Right atrium auricular region (tissue), 2 donors: Measurements from ENCODE around the gene DNAJB2. TPM values are rescaled to one million over a fixed set of nuclear protein-coding genes. Genes with fewer than 3 reads are reported as not detected.
A peak's percentile ranks its signal among the peaks of the same experiment; 100 is the strongest.

Experiments
- DNase-seq: peaks from one replicate; pipeline ENCODE4 v3.0.0-alpha.2; 2019; ENCODE audit warnings: low spot score
- H3K27ac ChIP-seq, 2 donors: fragments of 200-600 bp; sonication (generic); 1 replicate in 1 of 2; 2 replicates in 1 of 2; pipeline ENCODE4 v1.5.1; 2016 to 2019
- H3K27me3 ChIP-seq, 2 donors: fragments of 200-600 bp; sonication (generic); one replicate each; pipeline versions ENCODE4 v1.5.1 to v1.6.0; 2017 to 2019
- H3K36me3 ChIP-seq: fragments of 200-600 bp; sonication (generic); one replicate; pipeline ENCODE4 v1.5.1; 2016
- H3K4me1 ChIP-seq, 2 donors: fragments of 200-600 bp; sonication (generic); one replicate each; pipeline versions ENCODE4 v1.5.1 to v1.6.0; 2017 to 2019
- H3K4me3 ChIP-seq, 2 donors: fragments of 200-600 bp; sonication (generic); 1 replicate in 1 of 2; 2 replicates in 1 of 2; pipeline ENCODE4 v1.5.1; 2017 to 2019; ENCODE audit warnings: mild to moderate bottlenecking in 1 of 2, moderate library complexity in 1 of 2
- H3K9me3 ChIP-seq, 2 donors: fragments of 200-600 bp; sonication (generic); one replicate each; pipeline ENCODE4 v1.5.1; 2019
- total RNA-seq, 2 donors: library from RNA; depleted of rRNA; stranded (reverse); fragments of >200 nt; gene quantifications; one replicate each; pipeline ENCODE4 v1.1.0, GENCODE V29; 2016
- TF ChIP-seq, protein P1 (sequence below), 2 donors: fragments of 200-600 bp; sonication (generic); IDR thresholded peaks; one replicate each; pipeline ENCODE4 v1.5.1; 2019; ENCODE audit warnings: antibody characterized with exemption in 2 of 2

DNAJB2 gene
- total RNA-seq, 2 donors from 2014 or later, result 33.3 to 38.7 TPM

DNA sequence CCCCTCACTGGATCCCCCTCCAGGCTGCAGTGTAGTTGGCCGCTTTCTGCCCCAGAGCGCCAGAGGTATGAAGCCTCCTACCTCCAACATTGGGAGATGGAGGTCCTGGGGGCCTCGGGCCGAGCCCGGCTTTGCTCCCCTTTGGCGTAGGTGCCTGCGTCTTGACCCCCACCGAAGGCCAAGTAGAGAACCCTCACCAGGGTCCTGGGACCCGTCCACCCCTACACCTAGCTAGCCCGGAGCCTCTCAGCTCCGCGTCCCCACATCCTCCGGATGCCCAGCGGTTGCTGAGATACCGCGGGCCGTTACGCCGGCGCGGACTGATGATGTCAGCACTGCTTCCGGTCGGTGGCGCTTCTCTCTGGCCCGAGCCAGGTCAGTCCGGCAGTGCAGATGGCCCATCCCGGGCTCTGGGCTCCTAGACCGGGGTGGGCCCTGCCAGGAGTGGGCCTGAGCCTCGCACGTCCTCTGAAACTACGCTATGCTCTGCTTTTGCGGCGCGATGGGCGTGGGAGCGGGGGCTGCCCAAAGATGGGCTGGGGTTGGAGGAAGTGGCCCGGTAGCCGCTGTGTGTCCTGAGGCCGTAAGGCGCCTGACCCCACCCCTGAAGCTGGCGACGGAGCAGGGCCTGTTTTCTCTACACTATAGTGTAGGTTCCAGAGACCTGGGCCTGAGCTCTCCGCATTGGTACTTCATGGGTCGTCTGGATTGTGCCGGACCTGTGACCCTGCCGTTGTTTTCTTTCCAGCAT, 33.8 kb upstream of the DNAJB2 start, which contains the start of the genes GLB1L and STK16:
GLB1L (minus strand) TSS at position 297 of the 751 bp plus-strand sequence. CDS start 1,871 bp downstream, outside the sequence.
STK16 (plus strand) TSS at position 332 of the 751 bp plus-strand sequence. CDS start 521 bp downstream, outside the sequence.
- Histone ChIP-seq H3K4me1 (peaks cover 0 to 35% of the 10 kb centered on the region in 2 donors), H3K27me3 (no peaks in the 10 kb centered on the region), H3K9me3 (no peaks in the 10 kb centered on the region), H3K4me3 (peak within 1 kb of the TSS; percentile 67 to 92), H3K36me3 (peaks cover 14% of the 10 kb centered on the region), H3K27ac (peak within 1 kb of the TSS; percentile 89 to 94)
- DNase-seq, result peak; percentile 96
- TF ChIP-seq, protein P1, sequence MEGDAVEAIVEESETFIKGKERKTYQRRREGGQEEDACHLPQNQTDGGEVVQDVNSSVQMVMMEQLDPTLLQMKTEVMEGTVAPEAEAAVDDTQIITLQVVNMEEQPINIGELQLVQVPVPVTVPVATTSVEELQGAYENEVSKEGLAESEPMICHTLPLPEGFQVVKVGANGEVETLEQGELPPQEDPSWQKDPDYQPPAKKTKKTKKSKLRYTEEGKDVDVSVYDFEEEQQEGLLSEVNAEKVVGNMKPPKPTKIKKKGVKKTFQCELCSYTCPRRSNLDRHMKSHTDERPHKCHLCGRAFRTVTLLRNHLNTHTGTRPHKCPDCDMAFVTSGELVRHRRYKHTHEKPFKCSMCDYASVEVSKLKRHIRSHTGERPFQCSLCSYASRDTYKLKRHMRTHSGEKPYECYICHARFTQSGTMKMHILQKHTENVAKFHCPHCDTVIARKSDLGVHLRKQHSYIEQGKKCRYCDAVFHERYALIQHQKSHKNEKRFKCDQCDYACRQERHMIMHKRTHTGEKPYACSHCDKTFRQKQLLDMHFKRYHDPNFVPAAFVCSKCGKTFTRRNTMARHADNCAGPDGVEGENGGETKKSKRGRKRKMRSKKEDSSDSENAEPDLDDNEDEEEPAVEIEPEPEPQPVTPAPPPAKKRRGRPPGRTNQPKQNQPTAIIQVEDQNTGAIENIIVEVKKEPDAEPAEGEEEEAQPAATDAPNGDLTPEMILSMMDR (IDR thresholded peaks at IDR 0.05), result no peak

DNA sequence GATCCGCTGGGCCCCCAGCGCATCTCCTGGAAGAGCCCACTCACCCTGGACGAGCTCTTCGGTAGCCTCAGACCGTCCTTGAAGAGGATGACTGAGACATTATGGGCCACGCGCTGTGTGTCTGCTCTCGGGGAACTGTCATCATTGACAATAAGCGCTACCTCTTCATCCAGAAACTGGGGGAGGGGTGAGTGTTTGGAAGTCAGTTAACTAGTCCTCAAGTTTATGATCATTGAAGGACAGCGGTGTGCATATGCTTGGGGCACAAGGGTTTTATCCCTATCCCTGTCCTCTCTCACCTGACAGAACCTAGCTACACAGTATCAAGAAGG, 33.3 kb upstream of the DNAJB2 start:
- peak overlapping the region; percentile 89 to 94 for H3K27ac ChIP-seq
- peaks cover 18% of the 10 kb centered on the region for H3K36me3 ChIP-seq
- TF ChIP-seq, protein P1 (IDR thresholded peaks at IDR 0.05), result no peak
- no peak for DNase-seq
- peak overlapping the region; percentile 67 to 92 for H3K4me3 ChIP-seq
- no peaks in the 10 kb centered on the region for H3K27me3 ChIP-seq
- no peaks in the 10 kb centered on the region for H3K9me3 ChIP-seq
- H3K4me1 ChIP-seq, result peaks cover 0 to 38% of the 10 kb centered on the region in 2 donors

DNA sequence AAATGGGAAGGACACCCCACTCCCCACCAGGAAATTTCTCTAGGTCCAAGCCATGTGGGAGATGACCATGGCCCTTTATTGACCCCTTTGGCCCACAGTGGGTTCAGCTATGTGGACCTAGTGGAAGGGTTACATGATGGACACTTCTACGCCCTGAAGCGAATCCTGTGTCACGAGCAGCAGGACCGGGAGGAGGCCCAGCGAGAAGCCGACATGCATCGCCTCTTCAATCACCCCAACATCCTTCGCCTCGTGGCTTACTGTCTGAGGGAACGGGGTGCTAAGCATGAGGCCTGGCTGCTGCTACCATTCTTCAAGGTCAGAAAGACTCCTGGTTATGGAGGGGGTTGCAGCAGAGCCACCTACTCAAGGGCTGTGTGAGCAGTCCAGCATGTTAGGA, 32.6 kb upstream of the DNAJB2 start:
- Histone ChIP-seq H3K4me1 (peaks cover 0 to 38% of the 10 kb centered on the region in 2 donors), H3K9me3 (no peaks in the 10 kb centered on the region), H3K27me3 (no peaks in the 10 kb centered on the region), H3K4me3 (no peak overlapping the region), H3K27ac (no peak overlapping the region), H3K36me3 (peaks cover 18% of the 10 kb centered on the region)
- no peak for DNase-seq
- TF ChIP-seq, protein P1 (IDR thresholded peaks at IDR 0.05), result no peak

DNA sequence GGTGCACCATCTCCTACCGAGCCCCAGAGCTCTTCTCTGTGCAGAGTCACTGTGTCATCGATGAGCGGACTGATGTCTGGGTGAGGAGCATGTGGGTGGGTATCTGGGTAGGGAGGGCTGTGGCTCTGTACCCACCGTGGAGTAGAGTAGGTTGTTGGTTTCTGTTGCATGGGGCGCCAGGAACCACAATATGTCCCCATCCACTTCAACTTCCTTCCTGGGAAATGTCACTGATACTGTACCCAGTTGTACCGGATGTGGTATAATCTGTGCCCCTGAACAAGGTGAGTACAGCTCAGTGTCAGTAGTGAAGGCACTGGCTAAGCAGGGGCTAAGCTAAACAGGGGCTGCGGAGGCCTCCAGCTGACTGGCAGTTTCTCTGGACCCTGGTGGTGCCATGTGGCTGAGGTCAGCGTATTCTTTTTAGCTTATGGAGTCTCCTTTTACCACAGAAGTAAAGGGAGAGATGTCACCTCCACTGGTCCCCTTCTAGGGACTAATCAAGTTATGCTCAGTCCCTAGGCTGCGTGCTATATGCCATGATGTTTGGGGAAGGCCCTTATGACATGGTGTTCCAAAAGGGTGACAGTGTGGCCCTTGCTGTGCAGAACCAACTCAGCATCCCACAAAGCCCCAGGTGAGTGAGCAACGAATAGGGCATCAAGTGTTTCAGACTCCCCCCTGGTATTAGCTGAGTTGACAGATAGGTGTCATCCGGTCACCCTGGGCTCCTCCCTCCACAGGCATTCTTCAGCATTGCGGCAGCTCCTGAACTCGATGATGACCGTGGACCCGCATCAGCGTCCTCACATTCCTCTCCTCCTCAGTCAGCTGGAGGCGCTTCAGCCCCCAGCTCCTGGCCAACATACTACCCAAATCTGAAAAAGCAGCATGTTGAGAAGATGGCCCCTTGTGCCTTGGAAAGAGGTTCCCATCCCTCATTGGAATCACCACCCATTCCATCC, 31.2 kb upstream of the DNAJB2 start:
- Histone ChIP-seq H3K27me3 (no peaks in the 10 kb centered on the region), H3K4me1 (peaks cover 0 to 52% of the 10 kb centered on the region in 2 donors), H3K27ac (no peak overlapping the region), H3K9me3 (no peaks in the 10 kb centered on the region), H3K36me3 (peaks cover 18% of the 10 kb centered on the region), H3K4me3 (no peak overlapping the region)
- DNase-seq, result no peak
- TF ChIP-seq, protein P1 (IDR thresholded peaks at IDR 0.05), result no peak

DNA sequence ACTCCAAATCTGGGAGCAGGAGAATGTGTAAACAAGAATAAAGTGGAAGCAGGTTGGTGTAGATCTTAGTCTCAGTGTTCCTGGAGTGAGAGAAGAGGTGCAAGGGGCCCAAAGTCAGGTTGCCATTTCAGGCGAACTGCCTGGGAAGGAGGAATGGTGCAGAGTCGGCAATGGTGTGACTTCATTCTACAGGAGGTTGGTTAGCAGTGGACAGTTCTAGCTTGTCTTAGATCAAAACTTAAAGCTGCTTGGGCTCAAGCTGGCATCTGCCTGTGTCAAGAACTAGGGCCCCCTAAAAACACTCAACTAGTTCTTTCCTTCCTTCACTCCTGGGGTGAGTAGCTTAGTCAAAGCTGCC, 30.3 kb upstream of the DNAJB2 start:
- Histone ChIP-seq H3K4me1 (peaks cover 0 to 57% of the 10 kb centered on the region in 2 donors), H3K9me3 (no peaks in the 10 kb centered on the region), H3K27me3 (no peaks in the 10 kb centered on the region), H3K4me3 (no peak overlapping the region), H3K36me3 (peaks cover 18% of the 10 kb centered on the region), H3K27ac (peak overlapping the region; percentile 70 to 74)
- TF ChIP-seq, protein P1 (IDR thresholded peaks at IDR 0.05), result no peak
- DNase-seq, result no peak
